K562 (cell line): ENCODE data around the gene LAMB3. TPM values are rescaled to one million over a fixed set of nuclear protein-coding genes. Genes with fewer than 3 reads are reported as not detected.

Experiments
- ATAC-seq: fragments of 200-7000 bp; cut with Tn5 transposase; 3 replicates; pipeline ENCODE4 v1.9.1; 2020; ENCODE audit warnings: moderate library complexity
- BruUV-seq: library from RNA; stranded (reverse); fragments of 400-500 nt; replicated peaks from 2 replicates; lab custom pipeline; 2021; lab: Mats Ljungman, UMichigan
- CTCF ChIA-PET: fragments of 300-600 bp; formaldehyde crosslinking; extraction: SDS; loops from one replicate; lab custom pipeline; 2021; ENCODE audit warnings: low intra/inter-chr PET ratio; lab: Yijun Ruan, JAX
- POLR2A ChIA-PET: fragments of 300-600, 350-650 bp; sonication (Branson Sonifier 250); formaldehyde crosslinking; extraction: SDS; loops from one replicate; lab custom pipeline; 2021; ENCODE audit warnings: antibody characterized with exemption, inconsistent platforms; lab: Yijun Ruan, JAX
- DNase-seq, 4 experiments: peaks; one replicate each; pipeline versions ENCODE4 v3.0.0 to v3.0.0-alpha.2; 2011 to 2018; ENCODE audit warnings: low spot score in 3 of 4, mixed read lengths in 3 of 4; ENCODE audit errors: extremely low read depth in 1 of 4
- FAIRE-seq: peaks from 2 replicates; lab custom pipeline; 2011; peaks lifted over from hg19 to GRCh38; lab: Jason Lieb, UNC
- H2AFZ ChIP-seq: 2 replicates; pipeline ENCODE4 v1.6.0; 2011; ENCODE audit warnings: low read depth, low read length, control low read depth, inconsistent platforms
- H3K27ac ChIP-seq: fragments of 200-600 bp; 3 replicates; pipeline ENCODE4 v1.8.0; 2011; ENCODE audit warnings: low read depth, mild to moderate bottlenecking, control low read depth, inconsistent platforms, low read length, moderate library complexity, mixed read lengths; ENCODE audit errors: extremely low read depth
- H3K27me3 ChIP-seq, 2 experiments: fragments of 300-600 bp in 1 of 2; 2 replicates in 1 of 2; 3 replicates in 1 of 2; pipeline versions ENCODE4 v1.6.0 to v1.8.0; 2011; ENCODE audit warnings: inconsistent platforms in 2 of 2, low read length in 2 of 2, mild to moderate bottlenecking in 1 of 2, mixed read lengths in 1 of 2, moderate library complexity in 1 of 2; ENCODE audit not compliant: control insufficient read depth in 2 of 2, insufficient read depth in 2 of 2
- H3K36me3 ChIP-seq: fragments of 300-600 bp; 3 replicates; pipeline ENCODE4 v1.8.0; 2011; ENCODE audit warnings: mild to moderate bottlenecking, low read length, inconsistent platforms; ENCODE audit not compliant: control insufficient read depth, insufficient read depth
- H3K4me1 ChIP-seq, 2 experiments: fragments of 200-600 bp in 1 of 2; replicated peaks in 1 of 2; 2 replicates in 1 of 2; 3 replicates in 1 of 2; pipeline versions ENCODE4 v1.5.1 to v1.8.0; 2011; ENCODE audit warnings: inconsistent platforms in 2 of 2, low read length in 2 of 2, mild to moderate bottlenecking in 1 of 2, mixed read lengths in 1 of 2, moderate library complexity in 1 of 2; ENCODE audit not compliant: control insufficient read depth in 2 of 2, insufficient read depth in 2 of 2
- H3K4me2 ChIP-seq: 2 replicates; pipeline ENCODE4 v1.6.1; 2011; ENCODE audit warnings: low read length, control low read depth, inconsistent platforms, mixed read lengths; ENCODE audit not compliant: insufficient read depth
- H3K4me3 ChIP-seq: fragments of 200-600 bp; sonication (generic), shearing (Covaris generic); 2 replicates; pipeline ENCODE4 v1.5.1; 2016; ENCODE audit warnings: control low read depth, inconsistent platforms
- H3K79me2 ChIP-seq: fragments of 200-600 bp; 3 replicates; pipeline ENCODE4 v1.8.0; 2011; ENCODE audit warnings: low read length, inconsistent platforms; ENCODE audit not compliant: control insufficient read depth, insufficient read depth
- H3K9ac ChIP-seq, 2 experiments: 2 replicates each; pipeline versions ENCODE4 v1.6.0 to v1.6.1; 2011; ENCODE audit warnings: low read depth in 2 of 2, low read length in 2 of 2, control low read depth in 1 of 2, inconsistent platforms in 1 of 2, mild to moderate bottlenecking in 1 of 2, mixed read lengths in 1 of 2; ENCODE audit not compliant: insufficient read depth in 1 of 2
- H3K9me1 ChIP-seq: one replicate; pipeline ENCODE4 v1.6.0; 2011; ENCODE audit warnings: inconsistent platforms, mild to moderate bottlenecking, low read length, moderate library complexity; ENCODE audit not compliant: control insufficient read depth, insufficient read depth
- H3K9me3 ChIP-seq: replicated peaks from 2 replicates; pipeline ENCODE4 v1.5.1; 2011; ENCODE audit warnings: low read depth, low read length, inconsistent platforms; ENCODE audit not compliant: control insufficient read depth, insufficient read depth
- H4K20me1 ChIP-seq: replicated peaks from 2 replicates; pipeline ENCODE4 v1.6.1; 2011; ENCODE audit warnings: low read length, inconsistent platforms, mixed read lengths; ENCODE audit not compliant: control insufficient read depth, insufficient read depth
- EP400 ChIP-seq: fragments of 450-650 bp; IDR thresholded peaks from 2 replicates; pipeline ENCODE4 v1.6.1; 2017; ENCODE audit warnings: antibody characterized with exemption, mild to moderate bottlenecking, moderate library complexity
- GTF2A2 ChIP-seq: IDR thresholded peaks from 2 replicates; pipeline ENCODE4 v1.6.1; 2016; ENCODE audit warnings: mild to moderate bottlenecking, missing genetic modification characterization, missing compliant biosample characterization
- MTA1 ChIP-seq: fragments of 450-650 bp; IDR thresholded peaks from 2 replicates; pipeline ENCODE4 v1.6.1; 2017; ENCODE audit warnings: borderline replicate concordance
- SMARCA5 ChIP-seq: fragments of 450-650 bp; IDR thresholded peaks from 2 replicates; pipeline ENCODE4 v1.6.1; 2016
- ZKSCAN1 ChIP-seq: fragments of 150-350 bp; IDR thresholded peaks from 2 replicates; pipeline ENCODE4 v1.6.1; 2016; ENCODE audit warnings: low read depth, low read length
- ZNF551 ChIP-seq: fragments of 250-450 bp; sonication (Bioruptor Pico); IDR thresholded peaks from 2 replicates; pipeline ENCODE4 v1.5.0; 2021; ENCODE audit warnings: mild to moderate bottlenecking, moderate library complexity
- ZNF785 ChIP-seq: fragments of 250-450 bp; sonication (Bioruptor Pico); IDR thresholded peaks from 2 replicates; pipeline ENCODE4 v1.4.0; 2020; ENCODE audit warnings: mild to moderate bottlenecking
- WGBS: fragments of 100-300 bp; shearing (Covaris generic); methylation state at CpG from one replicate; pipeline ENCODE4 v1.1.6; 2016; ENCODE audit warnings: low coverage, mixed read lengths; ENCODE audit not compliant: insufficient coverage; ENCODE audit errors: missing lambda C conversion rate; 5-methylcytosine and 5-hydroxymethylcytosine counted together
- in situ Hi-C: fragments of 300-500 bp; cut with MboI; formaldehyde crosslinking; loops from 4 replicates; pipeline ENCODE4 v1.15.0; 2018; ENCODE audit warnings: inconsistent platforms, mixed read lengths
- intact Hi-C: fragments of 100-400 bp; cut with micrococcal nuclease; formaldehyde crosslinking; loops from 2 replicates; pipeline ENCODE4 v1.14.2; 2022
- polyA plus RNA-seq, 8 experiments: library from polyadenylated mRNA; depleted of rRNA in 4 of 8; stranded (reverse) in 5 of 8; unstranded in 3 of 8; fragments of >200 nt; fragmentation: Nextera tagmentation in 2 of 8; fragmentation: Illumina TruSeq in 1 of 8; extraction: Ambion mirVana in 2 of 8; extraction: Trizol in 1 of 8; gene quantifications; 2 replicates each; pipeline versions ENCODE4 v1.2.1 to v1.2.3, GENCODE V29; 2011 to 2014; ENCODE audit warnings: inconsistent platforms in 1 of 8, missing spikeins in 1 of 8
- total RNA-seq, 7 experiments: library from RNA; depleted of rRNA in 6 of 7; stranded (reverse); fragments of >200 nt in 6 of 7; fragmentation: Illumina TruSeq in 2 of 7; extraction: Trizol in 2 of 7; gene quantifications; 2 replicates each; pipeline versions ENCODE4 v1.2.1 to v1.2.3, GENCODE V29; 2011 to 2021; ENCODE audit warnings: low replicate concordance in 1 of 7
- TF ChIP-seq, protein P1 (sequence below): sonication (generic); formaldehyde crosslinking; IDR thresholded peaks from 2 replicates; pipeline ENCODE4 v1.8.1; 2023; ENCODE audit warnings: missing genetic modification reagents, mild to moderate bottlenecking, borderline replicate concordance
- TF ChIP-seq, protein P2 (sequence below): fragments of 450-650 bp; IDR thresholded peaks from 2 replicates; pipeline ENCODE4 v1.6.1; 2017; ENCODE audit warnings: mild to moderate bottlenecking, moderate library complexity
- TF ChIP-seq, protein P3 (sequence below): fragments of 200-800 bp; sonication (Bioruptor generic); IDR thresholded peaks from 2 replicates; pipeline ENCODE4 v1.6.1; 2017; ENCODE audit warnings: missing genetic modification characterization, missing compliant biosample characterization
- TF ChIP-seq, protein P4 (sequence below): fragments of 250-450 bp; sonication (Bioruptor Pico); IDR thresholded peaks from 2 replicates; pipeline ENCODE4 v1.5.0; 2021
- TF ChIP-seq, protein P5 (sequence below): sonication (generic); formaldehyde crosslinking; IDR thresholded peaks from 2 replicates; pipeline ENCODE4 v1.8.1; 2023; ENCODE audit warnings: mild to moderate bottlenecking, missing genetic modification reagents

Gene LAMB3
- total and polyA plus RNA-seq, 9 of the 15 experiments (the other 6 are each of a cell fraction or from before 2014, with no cell fraction given), result 0.08 to 1.3 (median 0.91) TPM

DNA sequence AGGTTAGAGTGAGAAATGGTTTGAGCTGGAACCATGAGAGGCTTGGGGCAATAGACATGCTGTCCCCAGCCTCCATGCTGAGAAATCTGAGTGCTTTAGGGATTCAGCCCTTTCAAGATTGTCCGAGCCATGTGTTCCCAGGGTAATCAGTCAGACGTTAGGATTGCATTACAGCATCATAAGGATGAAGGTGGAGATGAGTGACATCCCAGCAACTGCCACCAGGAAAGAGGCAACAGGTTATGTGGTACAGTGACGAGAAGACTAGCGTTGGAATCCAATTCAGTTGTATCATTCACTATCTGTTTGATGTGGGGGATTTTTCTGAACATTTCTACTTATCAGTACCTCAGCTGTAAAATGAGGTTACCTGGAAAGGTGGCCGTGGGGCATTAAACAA lies 67.0 kb downstream of the LAMB3 start:
- intact Hi-C loops, result loop anchor here (10.0 kb wide), 1 partner anchor 410 kb away; no protein-coding TSS in a partner anchor
- WGBS, result 0% methylated on average over 5 of the region's 5 CpGs
- H3K9me3 ChIP-seq, result no peaks in the 10 kb centered on the region
- no peak overlapping the region for H2AFZ ChIP-seq
- H3K4me3 ChIP-seq, result no peak overlapping the region
- FAIRE-seq (no peak), ATAC-seq (no peak), DNase-seq (no peak)
- no peaks in the 10 kb centered on the region for H3K36me3 ChIP-seq
- peaks cover 21 to 35% of the 10 kb centered on the region in 2 experiments; a peak in 4 of 5 replicates for H3K27me3 ChIP-seq
- H3K27ac ChIP-seq, result no peak overlapping the region; the same call in 2 of the 3 replicates
- POLR2A ChIA-PET, result interaction anchor here (1.4 kb wide), 1 partner anchor 104 kb away, joined by 4 read pairs; no protein-coding TSS in a partner anchor
- in situ Hi-C loops, result loop anchor here (25.0 kb wide), 1 partner anchor 402 kb away; no protein-coding TSS in a partner anchor
- no peak overlapping the region for H3K4me2 ChIP-seq
- no TSS peak for BruUV-seq
- no peaks in the 10 kb centered on the region for H3K9me1 ChIP-seq
- peaks cover 0 to 3% of the 10 kb centered on the region in 2 experiments; a peak in 1 of 5 replicates for H3K4me1 ChIP-seq
- H3K79me2 ChIP-seq, result no peaks in the 10 kb centered on the region
- H3K9ac ChIP-seq, result no peak overlapping the region
- CTCF ChIA-PET, result no interaction called here
- no peaks in the 10 kb centered on the region; the same call in 1 of the 2 replicates for H4K20me1 ChIP-seq
- TF ChIP-seq EP400 (no peak), ZNF785 (CRISPR knock-in tag) (no peak), ZNF551 (CRISPR knock-in tag) (no peak), GTF2A2 (tag) (no peak), SMARCA5 (no peak), ZKSCAN1 (no peak), MTA1 (no peak)
- TF ChIP-seq, protein P1, sequence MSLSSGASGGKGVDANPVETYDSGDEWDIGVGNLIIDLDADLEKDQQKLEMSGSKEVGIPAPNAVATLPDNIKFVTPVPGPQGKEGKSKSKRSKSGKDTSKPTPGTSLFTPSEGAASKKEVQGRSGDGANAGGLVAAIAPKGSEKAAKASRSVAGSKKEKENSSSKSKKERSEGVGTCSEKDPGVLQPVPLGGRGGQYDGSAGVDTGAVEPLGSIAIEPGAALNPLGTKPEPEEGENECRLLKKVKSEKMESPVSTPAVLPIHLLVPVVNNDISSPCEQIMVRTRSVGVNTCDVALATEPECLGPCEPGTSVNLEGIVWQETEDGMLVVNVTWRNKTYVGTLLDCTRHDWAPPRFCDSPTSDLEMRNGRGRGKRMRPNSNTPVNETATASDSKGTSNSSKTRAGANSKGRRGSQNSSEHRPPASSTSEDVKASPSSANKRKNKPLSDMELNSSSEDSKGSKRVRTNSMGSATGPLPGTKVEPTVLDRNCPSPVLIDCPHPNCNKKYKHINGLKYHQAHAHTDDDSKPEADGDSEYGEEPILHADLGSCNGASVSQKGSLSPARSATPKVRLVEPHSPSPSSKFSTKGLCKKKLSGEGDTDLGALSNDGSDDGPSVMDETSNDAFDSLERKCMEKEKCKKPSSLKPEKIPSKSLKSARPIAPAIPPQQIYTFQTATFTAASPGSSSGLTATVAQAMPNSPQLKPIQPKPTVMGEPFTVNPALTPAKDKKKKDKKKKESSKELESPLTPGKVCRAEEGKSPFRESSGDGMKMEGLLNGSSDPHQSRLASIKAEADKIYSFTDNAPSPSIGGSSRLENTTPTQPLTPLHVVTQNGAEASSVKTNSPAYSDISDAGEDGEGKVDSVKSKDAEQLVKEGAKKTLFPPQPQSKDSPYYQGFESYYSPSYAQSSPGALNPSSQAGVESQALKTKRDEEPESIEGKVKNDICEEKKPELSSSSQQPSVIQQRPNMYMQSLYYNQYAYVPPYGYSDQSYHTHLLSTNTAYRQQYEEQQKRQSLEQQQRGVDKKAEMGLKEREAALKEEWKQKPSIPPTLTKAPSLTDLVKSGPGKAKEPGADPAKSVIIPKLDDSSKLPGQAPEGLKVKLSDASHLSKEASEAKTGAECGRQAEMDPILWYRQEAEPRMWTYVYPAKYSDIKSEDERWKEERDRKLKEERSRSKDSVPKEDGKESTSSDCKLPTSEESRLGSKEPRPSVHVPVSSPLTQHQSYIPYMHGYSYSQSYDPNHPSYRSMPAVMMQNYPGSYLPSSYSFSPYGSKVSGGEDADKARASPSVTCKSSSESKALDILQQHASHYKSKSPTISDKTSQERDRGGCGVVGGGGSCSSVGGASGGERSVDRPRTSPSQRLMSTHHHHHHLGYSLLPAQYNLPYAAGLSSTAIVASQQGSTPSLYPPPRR (CRISPR knock-in tag), result no peak
- TF ChIP-seq, protein P2, sequence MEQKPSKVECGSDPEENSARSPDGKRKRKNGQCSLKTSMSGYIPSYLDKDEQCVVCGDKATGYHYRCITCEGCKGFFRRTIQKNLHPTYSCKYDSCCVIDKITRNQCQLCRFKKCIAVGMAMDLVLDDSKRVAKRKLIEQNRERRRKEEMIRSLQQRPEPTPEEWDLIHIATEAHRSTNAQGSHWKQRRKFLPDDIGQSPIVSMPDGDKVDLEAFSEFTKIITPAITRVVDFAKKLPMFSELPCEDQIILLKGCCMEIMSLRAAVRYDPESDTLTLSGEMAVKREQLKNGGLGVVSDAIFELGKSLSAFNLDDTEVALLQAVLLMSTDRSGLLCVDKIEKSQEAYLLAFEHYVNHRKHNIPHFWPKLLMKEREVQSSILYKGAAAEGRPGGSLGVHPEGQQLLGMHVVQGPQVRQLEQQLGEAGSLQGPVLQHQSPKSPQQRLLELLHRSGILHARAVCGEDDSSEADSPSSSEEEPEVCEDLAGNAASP, result no peak
- TF ChIP-seq, protein P3, sequence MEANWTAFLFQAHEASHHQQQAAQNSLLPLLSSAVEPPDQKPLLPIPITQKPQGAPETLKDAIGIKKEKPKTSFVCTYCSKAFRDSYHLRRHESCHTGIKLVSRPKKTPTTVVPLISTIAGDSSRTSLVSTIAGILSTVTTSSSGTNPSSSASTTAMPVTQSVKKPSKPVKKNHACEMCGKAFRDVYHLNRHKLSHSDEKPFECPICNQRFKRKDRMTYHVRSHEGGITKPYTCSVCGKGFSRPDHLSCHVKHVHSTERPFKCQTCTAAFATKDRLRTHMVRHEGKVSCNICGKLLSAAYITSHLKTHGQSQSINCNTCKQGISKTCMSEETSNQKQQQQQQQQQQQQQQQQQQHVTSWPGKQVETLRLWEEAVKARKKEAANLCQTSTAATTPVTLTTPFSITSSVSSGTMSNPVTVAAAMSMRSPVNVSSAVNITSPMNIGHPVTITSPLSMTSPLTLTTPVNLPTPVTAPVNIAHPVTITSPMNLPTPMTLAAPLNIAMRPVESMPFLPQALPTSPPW (CRISPR knock-in tag), result no peak
- TF ChIP-seq, protein P4, sequence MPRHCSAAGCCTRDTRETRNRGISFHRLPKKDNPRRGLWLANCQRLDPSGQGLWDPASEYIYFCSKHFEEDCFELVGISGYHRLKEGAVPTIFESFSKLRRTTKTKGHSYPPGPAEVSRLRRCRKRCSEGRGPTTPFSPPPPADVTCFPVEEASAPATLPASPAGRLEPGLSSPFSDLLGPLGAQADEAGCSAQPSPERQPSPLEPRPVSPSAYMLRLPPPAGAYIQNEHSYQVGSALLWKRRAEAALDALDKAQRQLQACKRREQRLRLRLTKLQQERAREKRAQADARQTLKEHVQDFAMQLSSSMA, result no peak
- TF ChIP-seq, protein P5, sequence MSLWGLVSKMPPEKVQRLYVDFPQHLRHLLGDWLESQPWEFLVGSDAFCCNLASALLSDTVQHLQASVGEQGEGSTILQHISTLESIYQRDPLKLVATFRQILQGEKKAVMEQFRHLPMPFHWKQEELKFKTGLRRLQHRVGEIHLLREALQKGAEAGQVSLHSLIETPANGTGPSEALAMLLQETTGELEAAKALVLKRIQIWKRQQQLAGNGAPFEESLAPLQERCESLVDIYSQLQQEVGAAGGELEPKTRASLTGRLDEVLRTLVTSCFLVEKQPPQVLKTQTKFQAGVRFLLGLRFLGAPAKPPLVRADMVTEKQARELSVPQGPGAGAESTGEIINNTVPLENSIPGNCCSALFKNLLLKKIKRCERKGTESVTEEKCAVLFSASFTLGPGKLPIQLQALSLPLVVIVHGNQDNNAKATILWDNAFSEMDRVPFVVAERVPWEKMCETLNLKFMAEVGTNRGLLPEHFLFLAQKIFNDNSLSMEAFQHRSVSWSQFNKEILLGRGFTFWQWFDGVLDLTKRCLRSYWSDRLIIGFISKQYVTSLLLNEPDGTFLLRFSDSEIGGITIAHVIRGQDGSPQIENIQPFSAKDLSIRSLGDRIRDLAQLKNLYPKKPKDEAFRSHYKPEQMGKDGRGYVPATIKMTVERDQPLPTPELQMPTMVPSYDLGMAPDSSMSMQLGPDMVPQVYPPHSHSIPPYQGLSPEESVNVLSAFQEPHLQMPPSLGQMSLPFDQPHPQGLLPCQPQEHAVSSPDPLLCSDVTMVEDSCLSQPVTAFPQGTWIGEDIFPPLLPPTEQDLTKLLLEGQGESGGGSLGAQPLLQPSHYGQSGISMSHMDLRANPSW, result no peak
